Prostate gland (tissue), 2 donors: ENCODE data around the gene RNF144A. TPM values are rescaled to one million over a fixed set of nuclear protein-coding genes. Genes with fewer than 3 reads are reported as not detected.
"Not testable (repeated sequence)": the region's sequence is repeated elsewhere in the genome, so short reads cannot be mapped to it uniquely, and the experiment has no call there.

Experiments used
- DNase-seq: peaks from one replicate; pipeline ENCODE4 v3.0.0-alpha.2; 2019; ENCODE audit warnings: low spot score
- H3K27ac ChIP-seq, 2 donors: fragments of 200-600 bp; sonication (generic); 2 replicates each; pipeline ENCODE4 v1.5.1; 2017 to 2019
- H3K27me3 ChIP-seq: fragments of 200-600 bp; sonication (generic); replicated peaks from 2 replicates; pipeline ENCODE4 v1.5.1; 2019; ENCODE audit not compliant: insufficient read depth
- H3K36me3 ChIP-seq, 2 donors: fragments of 200-600 bp; sonication (generic); 1 replicate in 1 of 2; 2 replicates in 1 of 2; pipeline versions ENCODE4 v1.5.1 to v1.8.1; 2017 to 2019
- H3K4me1 ChIP-seq: fragments of 200-600 bp; sonication (generic); replicated peaks from 2 replicates; pipeline ENCODE4 v1.5.1; 2019
- H3K4me3 ChIP-seq, 2 donors: fragments of 200-600 bp; sonication (generic); 2 replicates each; pipeline ENCODE4 v1.5.1; 2017 to 2019
- H3K9me3 ChIP-seq: fragments of 200-600 bp; sonication (generic); 2 replicates; pipeline ENCODE4 v1.5.1; 2017
- POLR2A ChIP-seq: fragments of 450-650 bp; IDR thresholded peaks from one replicate; pipeline ENCODE4 v1.6.1; 2016; ENCODE audit warnings: antibody characterized with exemption, mild to moderate bottlenecking
- POLR2AphosphoS5 ChIP-seq: sonication (generic); formaldehyde crosslinking; IDR thresholded peaks from one replicate; pipeline ENCODE4 v1.6.1; 2017; ENCODE audit warnings: antibody characterized with exemption
- WGBS: methylation state at CpG from one replicate; pipeline ENCODE4 v1.1.5; 2018; 5-methylcytosine and 5-hydroxymethylcytosine counted together
- intact Hi-C: fragments of 100-400 bp; cut with DNase I; formaldehyde crosslinking; loops from one replicate; pipeline ENCODE4 v1.14.2; 2022
- total RNA-seq, 2 donors: library from RNA; depleted of rRNA; stranded (reverse); fragments of >200 nt; gene quantifications; one replicate each; pipeline ENCODE4 v1.1.0, GENCODE V29; 2016
- TF ChIP-seq, protein P1 (sequence below), 4 experiments: fragments of 200-600 bp in 2 of 4; fragments of 450-650 bp in 2 of 4; sonication (generic) in 2 of 4; IDR thresholded peaks; 1 replicate in 3 of 4; 2 replicates in 1 of 4; pipeline ENCODE4 v1.5.1; 2016 to 2019; ENCODE audit warnings: antibody characterized with exemption in 4 of 4, mild to moderate bottlenecking in 2 of 4, moderate library complexity in 2 of 4

RNF144A gene
- total RNA-seq, 2 donors from 2014 or later, result 9.1 to 27.9 TPM

DNA sequence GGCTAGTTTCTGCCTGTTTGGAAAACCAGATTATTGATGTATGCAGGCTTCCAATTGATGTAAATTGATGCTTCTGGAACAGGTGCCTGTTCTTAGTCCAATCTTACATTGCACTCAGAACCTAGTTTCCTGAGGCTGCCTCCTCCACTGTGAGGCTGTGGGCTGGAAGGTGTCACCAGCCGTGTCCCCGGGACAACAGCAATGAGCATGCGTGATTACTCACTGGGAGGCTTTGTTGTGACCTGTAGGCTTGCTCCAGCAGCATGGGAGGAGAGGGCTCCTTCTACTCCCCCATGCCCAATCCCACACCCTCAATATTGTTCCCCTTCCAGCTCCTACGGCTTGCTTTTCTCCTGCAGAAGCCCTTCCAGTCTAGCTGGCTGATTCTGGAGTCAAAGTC is 28.5 kb upstream of the RNF144A start:
- Histone ChIP-seq H3K27me3 (no peaks in the 10 kb centered on the region), H3K9me3 (no peaks in the 10 kb centered on the region), H3K27ac (no peak overlapping the region), H3K4me1 (no peaks in the 10 kb centered on the region), H3K36me3 (no peaks in the 10 kb centered on the region), H3K4me3 (no peak overlapping the region)
- intact Hi-C loops, result no loop called here
- WGBS, result 93% methylated on average over 4 of the region's 4 CpGs
- TF ChIP-seq POLR2AphosphoS5, result no peak
- TF ChIP-seq POLR2A, result no peak
- TF ChIP-seq, protein P1, sequence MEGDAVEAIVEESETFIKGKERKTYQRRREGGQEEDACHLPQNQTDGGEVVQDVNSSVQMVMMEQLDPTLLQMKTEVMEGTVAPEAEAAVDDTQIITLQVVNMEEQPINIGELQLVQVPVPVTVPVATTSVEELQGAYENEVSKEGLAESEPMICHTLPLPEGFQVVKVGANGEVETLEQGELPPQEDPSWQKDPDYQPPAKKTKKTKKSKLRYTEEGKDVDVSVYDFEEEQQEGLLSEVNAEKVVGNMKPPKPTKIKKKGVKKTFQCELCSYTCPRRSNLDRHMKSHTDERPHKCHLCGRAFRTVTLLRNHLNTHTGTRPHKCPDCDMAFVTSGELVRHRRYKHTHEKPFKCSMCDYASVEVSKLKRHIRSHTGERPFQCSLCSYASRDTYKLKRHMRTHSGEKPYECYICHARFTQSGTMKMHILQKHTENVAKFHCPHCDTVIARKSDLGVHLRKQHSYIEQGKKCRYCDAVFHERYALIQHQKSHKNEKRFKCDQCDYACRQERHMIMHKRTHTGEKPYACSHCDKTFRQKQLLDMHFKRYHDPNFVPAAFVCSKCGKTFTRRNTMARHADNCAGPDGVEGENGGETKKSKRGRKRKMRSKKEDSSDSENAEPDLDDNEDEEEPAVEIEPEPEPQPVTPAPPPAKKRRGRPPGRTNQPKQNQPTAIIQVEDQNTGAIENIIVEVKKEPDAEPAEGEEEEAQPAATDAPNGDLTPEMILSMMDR (IDR thresholded peaks at IDR 0.05), result no peak
- DNase-seq, result no peak

DNA sequence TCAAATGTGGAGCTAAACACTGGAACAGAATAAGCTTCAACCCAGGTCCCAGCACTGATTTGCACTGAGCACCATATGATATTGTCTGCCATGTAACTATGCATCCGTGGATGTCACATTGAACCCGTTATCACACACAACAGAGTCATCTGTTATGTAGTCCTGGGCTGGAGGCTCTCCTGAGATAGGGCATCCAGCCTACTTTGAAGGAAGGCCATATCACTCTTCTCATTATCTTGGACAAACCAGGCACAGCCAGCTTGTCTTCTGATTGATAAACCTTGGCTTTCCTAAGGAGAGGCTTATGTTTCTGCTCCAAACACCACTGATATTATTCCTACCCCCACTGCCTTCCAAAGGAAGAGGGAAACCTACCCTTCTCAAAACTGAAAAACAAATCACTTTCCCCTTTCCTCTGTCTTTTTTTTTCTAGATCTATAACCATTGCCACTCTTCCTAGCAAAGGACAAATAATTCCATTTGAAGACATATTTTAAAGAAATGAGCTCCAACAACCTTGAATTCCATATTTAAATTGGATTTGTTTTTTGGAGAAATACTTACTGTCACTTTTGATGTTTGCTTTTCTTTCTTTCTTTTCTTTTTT is 23.2 kb upstream of the RNF144A start:
- H3K36me3 ChIP-seq, result no peaks in the 10 kb centered on the region
- H3K27ac ChIP-seq, result no peak overlapping the region
- DNase-seq, result no peak
- no peaks in the 10 kb centered on the region for H3K9me3 ChIP-seq
- intact Hi-C loops, result no loop called here
- WGBS, result 88% methylated on average over 2 of the region's 2 CpGs
- TF ChIP-seq, protein P1 (IDR thresholded peaks at IDR 0.05), result no peak
- no peak for TF ChIP-seq POLR2A
- TF ChIP-seq POLR2AphosphoS5, result no peak
- no peak overlapping the region for H3K4me3 ChIP-seq
- no peaks in the 10 kb centered on the region for H3K4me1 ChIP-seq
- no peaks in the 10 kb centered on the region for H3K27me3 ChIP-seq

DNA sequence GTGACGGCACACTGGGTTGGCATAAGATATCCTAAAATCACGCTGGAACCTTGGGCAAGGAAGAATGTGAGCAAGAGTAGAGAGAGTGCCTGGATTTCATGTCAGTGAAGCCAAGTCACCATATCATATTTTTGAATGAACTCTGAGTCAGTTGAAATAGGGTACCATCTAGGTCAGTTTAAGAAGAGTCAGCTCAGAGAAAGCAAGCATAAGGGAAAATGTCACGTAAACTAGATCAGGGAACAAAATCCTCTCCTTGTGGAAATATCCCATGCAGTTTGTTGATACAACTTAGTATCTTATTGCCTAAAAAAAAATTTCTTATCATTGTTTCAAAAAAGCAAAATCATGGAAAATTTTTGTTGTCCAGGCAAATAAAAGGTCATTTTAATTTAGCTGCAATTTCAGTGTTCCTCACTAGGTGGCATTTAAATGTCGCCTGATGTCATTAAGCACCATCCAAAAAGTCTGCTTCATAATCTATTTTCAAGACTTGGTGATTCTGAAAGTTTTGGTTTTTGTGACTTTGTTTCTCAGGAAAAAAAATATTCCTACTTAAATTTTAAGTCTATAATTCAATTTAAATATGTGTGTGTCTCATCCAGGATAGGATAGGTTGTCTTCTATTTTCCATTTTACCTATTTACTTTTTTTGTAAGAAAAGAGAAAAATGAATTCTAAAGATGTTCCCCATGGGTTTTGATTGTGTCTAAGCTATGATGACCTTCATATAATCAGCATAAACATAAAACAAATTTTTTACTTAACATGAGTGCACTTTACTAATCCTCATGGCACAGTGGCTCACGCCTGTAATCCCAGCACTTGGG is 20.1 kb upstream of the RNF144A start:
- WGBS, result 75% methylated on average over 5 of the region's 5 CpGs
- no peak for DNase-seq
- no peak overlapping the region for H3K27ac ChIP-seq
- H3K27me3 ChIP-seq, result no peaks in the 10 kb centered on the region
- no peaks in the 10 kb centered on the region for H3K9me3 ChIP-seq
- intact Hi-C loops, result loop anchor here (5.0 kb wide), 1 partner anchor 135 kb away; no protein-coding TSS in a partner anchor
- H3K36me3 ChIP-seq, result no peaks in the 10 kb centered on the region
- no peak overlapping the region for H3K4me3 ChIP-seq
- TF ChIP-seq, protein P1 (IDR thresholded peaks at IDR 0.05), result peak; percentile 29 to 85 (median 78)
- TF ChIP-seq POLR2AphosphoS5, result peak; percentile 8
- TF ChIP-seq POLR2A, result no peak
- H3K4me1 ChIP-seq, result no peaks in the 10 kb centered on the region

DNA sequence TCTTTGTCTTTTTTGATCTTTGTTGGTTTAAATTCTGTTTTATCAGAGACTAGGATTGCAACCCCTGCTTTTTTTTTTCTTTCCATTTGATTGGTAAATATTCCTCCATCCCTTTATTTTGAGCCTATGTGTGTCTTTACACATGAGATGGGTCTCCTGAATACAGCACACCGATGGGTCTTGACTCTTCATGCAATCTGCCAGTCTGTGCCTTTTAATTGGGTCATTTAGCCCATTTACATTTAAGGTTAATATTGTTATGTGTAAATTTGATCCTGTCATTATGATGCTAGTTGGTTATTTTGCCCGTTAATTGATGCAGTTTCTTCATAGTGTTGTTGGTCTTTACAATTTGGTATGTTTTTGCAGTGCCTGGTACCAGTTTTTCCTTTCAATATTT is 14.6 kb upstream of the RNF144A start:
- WGBS, result 98% methylated on average over 2 of the region's 2 CpGs
- DNase-seq, H3K9me3 ChIP-seq, H3K27ac ChIP-seq, H3K4me1 ChIP-seq, H3K27me3 ChIP-seq, H3K4me3 ChIP-seq, intact Hi-C loops, H3K36me3 ChIP-seq: not testable (repeated sequence)

DNA sequence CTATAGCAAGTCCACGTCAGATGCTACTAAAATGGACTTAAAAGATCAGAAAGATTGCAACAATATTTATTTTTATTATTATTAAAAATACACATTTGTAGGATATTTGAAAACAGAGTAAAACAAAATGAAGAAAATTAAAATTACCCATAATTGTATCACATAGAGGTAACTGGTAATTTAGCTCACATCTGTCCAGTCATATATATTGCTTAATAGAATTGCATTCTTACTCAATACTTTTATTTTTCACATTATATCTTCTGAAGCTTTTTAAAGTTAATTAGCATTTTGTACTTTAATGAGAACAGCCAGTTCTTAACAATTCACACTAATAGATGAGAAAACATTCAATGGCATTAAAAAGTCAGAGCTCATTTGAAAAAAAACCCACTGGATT is 11.5 kb upstream of the RNF144A start:
- Histone ChIP-seq H3K4me1 (no peaks in the 10 kb centered on the region), H3K9me3 (no peaks in the 10 kb centered on the region), H3K36me3 (no peaks in the 10 kb centered on the region), H3K4me3 (no peak overlapping the region), H3K27me3 (no peaks in the 10 kb centered on the region), H3K27ac (no peak overlapping the region)
- intact Hi-C loops, result no loop called here
- TF ChIP-seq POLR2AphosphoS5 (no peak), POLR2A (no peak)
- TF ChIP-seq, protein P1 (IDR thresholded peaks at IDR 0.05), result no peak
- WGBS, result 98% methylated on average over 1 of the region's 1 CpG
- no peak for DNase-seq
